KMS-11 (cell line): ENCODE measurements around the gene FAM118A.
"Not testable (repeated sequence)": the region's sequence is repeated elsewhere in the genome, so short reads cannot be mapped to it uniquely, and the experiment has no call there.

Experiments
- H2AFZ ChIP-seq: fragments of 200-600 bp; sonication (generic); 2 replicates; pipeline ENCODE4 v1.6.1; 2016; ENCODE audit warnings: antibody characterized with exemption, mixed run types, low read depth
- H3K27ac ChIP-seq: fragments of 200-600 bp; sonication (generic); 2 replicates; pipeline ENCODE4 v1.6.1; 2016; ENCODE audit warnings: mild to moderate bottlenecking, mixed run types
- H3K27me3 ChIP-seq: fragments of 200-600 bp; sonication (generic); 2 replicates; pipeline ENCODE4 v1.6.1; 2017; ENCODE audit warnings: mild to moderate bottlenecking, low read depth, mixed run types, moderate library complexity; ENCODE audit not compliant: insufficient read depth
- H3K36me3 ChIP-seq: fragments of 200-600 bp; sonication (generic); 2 replicates; pipeline ENCODE4 v1.6.1; 2017; ENCODE audit warnings: mild to moderate bottlenecking, mixed run types; ENCODE audit not compliant: insufficient read depth
- H3K4me1 ChIP-seq: fragments of 200-600 bp; sonication (generic); 2 replicates; pipeline ENCODE4 v1.6.1; 2016; ENCODE audit warnings: mild to moderate bottlenecking, low read depth, mixed run types; ENCODE audit not compliant: poor library complexity, severe bottlenecking
- H3K4me2 ChIP-seq: fragments of 200-600 bp; sonication (generic); 2 replicates; pipeline ENCODE4 v1.7.0; 2016; ENCODE audit warnings: mild to moderate bottlenecking, mixed run types
- H3K4me3 ChIP-seq: fragments of 200-600 bp; sonication (generic); IDR thresholded peaks from 2 replicates; pipeline ENCODE4 v1.6.1; 2017; ENCODE audit warnings: low read depth, low read length, mixed read lengths; ENCODE audit not compliant: insufficient read depth
- H3K79me2 ChIP-seq: fragments of 200-600 bp; sonication (generic); 2 replicates; pipeline ENCODE4 v1.6.1; 2016; ENCODE audit warnings: low read depth, mixed run types; ENCODE audit not compliant: insufficient read depth
- H3K9ac ChIP-seq: fragments of 200-600 bp; sonication (generic); 2 replicates; pipeline ENCODE4 v1.6.1; 2016; ENCODE audit warnings: mild to moderate bottlenecking, mixed run types
- H4K20me1 ChIP-seq: fragments of 200-600 bp; sonication (generic); 2 replicates; pipeline ENCODE4 v1.6.1; 2016; ENCODE audit warnings: mild to moderate bottlenecking, mixed run types; ENCODE audit not compliant: insufficient read depth
- TF ChIP-seq, protein P1 (sequence below): fragments of 200-600 bp; sonication (generic); conservative IDR thresholded peaks from 2 replicates; pipeline ENCODE4 v1.6.1; 2017; ENCODE audit warnings: low read depth, mild to moderate bottlenecking, antibody characterized with exemption, low read length, moderate library complexity, mixed read lengths

Gene FAM118A

GRCh38 chr22:45351956-45352355 is 42.2 kb downstream of the FAM118A start:
- H3K4me3 ChIP-seq, result no peak overlapping the region
- no peaks in the 10 kb centered on the region for H3K36me3 ChIP-seq
- H4K20me1 ChIP-seq, result no peaks in the 10 kb centered on the region
- H3K4me2 ChIP-seq, result no peak overlapping the region
- peaks cover 3% of the 10 kb centered on the region for H3K4me1 ChIP-seq
- H3K27me3 ChIP-seq, result no peaks in the 10 kb centered on the region
- H3K9ac ChIP-seq, result no peak overlapping the region
- TF ChIP-seq, protein P1, sequence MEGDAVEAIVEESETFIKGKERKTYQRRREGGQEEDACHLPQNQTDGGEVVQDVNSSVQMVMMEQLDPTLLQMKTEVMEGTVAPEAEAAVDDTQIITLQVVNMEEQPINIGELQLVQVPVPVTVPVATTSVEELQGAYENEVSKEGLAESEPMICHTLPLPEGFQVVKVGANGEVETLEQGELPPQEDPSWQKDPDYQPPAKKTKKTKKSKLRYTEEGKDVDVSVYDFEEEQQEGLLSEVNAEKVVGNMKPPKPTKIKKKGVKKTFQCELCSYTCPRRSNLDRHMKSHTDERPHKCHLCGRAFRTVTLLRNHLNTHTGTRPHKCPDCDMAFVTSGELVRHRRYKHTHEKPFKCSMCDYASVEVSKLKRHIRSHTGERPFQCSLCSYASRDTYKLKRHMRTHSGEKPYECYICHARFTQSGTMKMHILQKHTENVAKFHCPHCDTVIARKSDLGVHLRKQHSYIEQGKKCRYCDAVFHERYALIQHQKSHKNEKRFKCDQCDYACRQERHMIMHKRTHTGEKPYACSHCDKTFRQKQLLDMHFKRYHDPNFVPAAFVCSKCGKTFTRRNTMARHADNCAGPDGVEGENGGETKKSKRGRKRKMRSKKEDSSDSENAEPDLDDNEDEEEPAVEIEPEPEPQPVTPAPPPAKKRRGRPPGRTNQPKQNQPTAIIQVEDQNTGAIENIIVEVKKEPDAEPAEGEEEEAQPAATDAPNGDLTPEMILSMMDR, result no peak
- H3K27ac ChIP-seq, result no peak overlapping the region
- no peak overlapping the region for H2AFZ ChIP-seq
- H3K79me2 ChIP-seq, result no peaks in the 10 kb centered on the region

- H3K79me2 ChIP-seq, H3K36me3 ChIP-seq, H3K4me2 ChIP-seq, H3K9ac ChIP-seq, H3K27me3 ChIP-seq, H3K4me3 ChIP-seq, H3K4me1 ChIP-seq, H2AFZ ChIP-seq, H3K27ac ChIP-seq, H4K20me1 ChIP-seq: not testable (repeated sequence)
Measured at GRCh38 chr22:45352757-45353156, 43.0 kb downstream of the FAM118A start.

- Histone ChIP-seq H3K27ac (no peak overlapping the region), H3K4me2 (no peak overlapping the region), H3K36me3 (no peaks in the 10 kb centered on the region), H3K27me3 (no peaks in the 10 kb centered on the region), H3K79me2 (no peaks in the 10 kb centered on the region), H2AFZ (no peak overlapping the region), H4K20me1 (no peaks in the 10 kb centered on the region), H3K4me3 (no peak overlapping the region), H3K9ac (no peak overlapping the region), H3K4me1 (peaks cover 7% of the 10 kb centered on the region)
- TF ChIP-seq, protein P1, result no peak
Measured at GRCh38 chr22:45353786-45354185, 44.1 kb downstream of the FAM118A start.

- Histone ChIP-seq H3K4me1 (peaks cover 7% of the 10 kb centered on the region), H3K4me3 (no peak overlapping the region), H3K4me2 (no peak overlapping the region), H3K9ac (no peak overlapping the region), H3K27me3 (no peaks in the 10 kb centered on the region), H3K27ac (no peak overlapping the region), H3K36me3 (no peaks in the 10 kb centered on the region), H4K20me1 (no peaks in the 10 kb centered on the region), H2AFZ (no peak overlapping the region), H3K79me2 (no peaks in the 10 kb centered on the region)
- TF ChIP-seq, protein P1, result no peak
Measured at GRCh38 chr22:45357490-45357889, 47.8 kb downstream of the FAM118A start.

DNA sequence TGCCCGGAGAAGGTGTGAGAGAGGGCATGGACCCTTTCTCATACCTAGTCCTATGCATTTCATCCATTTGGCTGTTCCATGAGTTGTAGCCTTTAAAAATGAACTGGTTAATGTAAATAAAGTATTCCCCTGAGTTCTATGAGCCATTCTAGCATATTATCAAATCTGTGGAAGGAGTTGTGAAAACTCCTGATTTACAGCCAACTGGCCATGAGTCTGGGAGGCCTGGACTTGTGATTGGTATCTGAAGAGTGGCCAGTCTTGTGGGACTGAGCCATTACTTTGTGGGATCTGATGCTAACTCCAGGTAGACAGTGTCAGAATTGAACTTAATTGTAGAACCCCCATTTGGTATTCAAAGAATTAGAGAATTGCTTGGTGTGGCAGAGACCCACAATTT is 48.4 kb downstream of the FAM118A start:
- Histone ChIP-seq H3K36me3 (no peaks in the 10 kb centered on the region), H3K27ac (no peak overlapping the region), H3K4me3 (no peak overlapping the region), H3K79me2 (no peaks in the 10 kb centered on the region), H3K4me2 (no peak overlapping the region), H2AFZ (no peak overlapping the region), H3K4me1 (peaks cover 7% of the 10 kb centered on the region), H3K27me3 (no peaks in the 10 kb centered on the region), H3K9ac (no peak overlapping the region), H4K20me1 (no peaks in the 10 kb centered on the region)
- TF ChIP-seq, protein P1, result no peak
